Fibroblast of lung (primary cell): ENCODE measurements around the gene FSD2.

ENCODE experiments used
- EZH2 ChIP-seq: IDR thresholded peaks from 2 replicates; pipeline ENCODE4 v1.5.1; 2012; ENCODE audit warnings: low read length, control low read depth, mild to moderate bottlenecking; ENCODE audit errors: missing control alignments
- TF ChIP-seq, protein P1 (sequence below), 2 donors: IDR thresholded peaks in 1 of 2; conservative IDR thresholded peaks in 1 of 2; 1 replicate in 1 of 2; 2 replicates in 1 of 2; pipeline ENCODE4 v1.5.1; 2011 to 2012; ENCODE audit warnings: low read length in 2 of 2, control low read depth in 1 of 2, inconsistent platforms in 1 of 2, low read depth in 1 of 2, mild to moderate bottlenecking in 1 of 2

DNA sequence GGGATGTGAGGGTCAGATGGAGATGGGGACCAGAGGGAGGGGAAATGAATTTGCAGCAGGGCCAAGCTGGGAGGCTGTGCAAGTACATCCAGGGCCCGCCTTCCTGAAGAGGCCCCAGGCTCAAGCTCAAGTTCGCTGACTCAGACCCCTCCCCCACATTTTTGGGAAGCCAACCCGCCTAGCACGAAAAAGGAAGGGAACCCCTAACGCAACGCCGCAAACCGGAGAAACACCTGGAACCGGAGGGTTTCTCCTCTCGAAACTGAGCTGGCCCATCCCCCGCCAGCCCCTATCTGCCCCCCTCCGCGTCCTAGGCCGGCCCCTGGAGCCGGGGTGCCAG is 96.8 kb downstream of the FSD2 start:
- TF ChIP-seq, protein P1, sequence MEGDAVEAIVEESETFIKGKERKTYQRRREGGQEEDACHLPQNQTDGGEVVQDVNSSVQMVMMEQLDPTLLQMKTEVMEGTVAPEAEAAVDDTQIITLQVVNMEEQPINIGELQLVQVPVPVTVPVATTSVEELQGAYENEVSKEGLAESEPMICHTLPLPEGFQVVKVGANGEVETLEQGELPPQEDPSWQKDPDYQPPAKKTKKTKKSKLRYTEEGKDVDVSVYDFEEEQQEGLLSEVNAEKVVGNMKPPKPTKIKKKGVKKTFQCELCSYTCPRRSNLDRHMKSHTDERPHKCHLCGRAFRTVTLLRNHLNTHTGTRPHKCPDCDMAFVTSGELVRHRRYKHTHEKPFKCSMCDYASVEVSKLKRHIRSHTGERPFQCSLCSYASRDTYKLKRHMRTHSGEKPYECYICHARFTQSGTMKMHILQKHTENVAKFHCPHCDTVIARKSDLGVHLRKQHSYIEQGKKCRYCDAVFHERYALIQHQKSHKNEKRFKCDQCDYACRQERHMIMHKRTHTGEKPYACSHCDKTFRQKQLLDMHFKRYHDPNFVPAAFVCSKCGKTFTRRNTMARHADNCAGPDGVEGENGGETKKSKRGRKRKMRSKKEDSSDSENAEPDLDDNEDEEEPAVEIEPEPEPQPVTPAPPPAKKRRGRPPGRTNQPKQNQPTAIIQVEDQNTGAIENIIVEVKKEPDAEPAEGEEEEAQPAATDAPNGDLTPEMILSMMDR (conservative IDR thresholded peaks at IDR 0.05 in 1 of 2, IDR thresholded peaks at IDR 0.05 in 1 of 2; ENCODE audit: low read depth in 1 of 2, low read length in 2 of 2) = no peak
- TF ChIP-seq EZH2 = no peak
